ENCODE data around the gene IPPK. TPM values are rescaled to one million over a fixed set of nuclear protein-coding genes. Genes with fewer than 3 reads are reported as not detected.
"Not testable (repeated sequence)": the region's sequence is repeated elsewhere in the genome, so short reads cannot be mapped to it uniquely, and the experiment has no call there.

Gene IPPK
- polyA plus RNA-seq, 4 donors = 10.4 to 12.4 (median 10.9) TPM

DNA sequence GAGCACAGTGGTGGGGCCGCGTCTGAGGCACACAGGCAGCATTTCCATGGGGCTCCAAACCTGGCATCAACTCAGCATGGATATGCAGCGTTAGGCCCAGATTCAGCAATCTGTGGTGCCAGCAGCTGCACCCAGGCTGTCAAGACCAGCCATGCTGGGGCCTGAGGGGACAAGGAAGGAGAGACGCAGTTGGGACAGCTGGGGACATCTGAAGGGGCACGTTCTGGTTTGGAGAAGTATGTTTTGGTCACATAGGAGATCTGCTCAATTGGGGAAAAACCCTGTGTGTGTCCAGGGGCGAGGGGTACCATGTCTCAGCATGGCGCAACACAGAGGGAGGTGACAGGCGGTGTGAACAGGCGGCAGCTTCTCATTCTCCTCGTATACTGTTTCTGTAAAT is 67.5 kb downstream of the IPPK start:
- no peak for DNase-seq (ENCODE audit: low read depth in 4 of 4, low spot score in 2 of 4)

DNA sequence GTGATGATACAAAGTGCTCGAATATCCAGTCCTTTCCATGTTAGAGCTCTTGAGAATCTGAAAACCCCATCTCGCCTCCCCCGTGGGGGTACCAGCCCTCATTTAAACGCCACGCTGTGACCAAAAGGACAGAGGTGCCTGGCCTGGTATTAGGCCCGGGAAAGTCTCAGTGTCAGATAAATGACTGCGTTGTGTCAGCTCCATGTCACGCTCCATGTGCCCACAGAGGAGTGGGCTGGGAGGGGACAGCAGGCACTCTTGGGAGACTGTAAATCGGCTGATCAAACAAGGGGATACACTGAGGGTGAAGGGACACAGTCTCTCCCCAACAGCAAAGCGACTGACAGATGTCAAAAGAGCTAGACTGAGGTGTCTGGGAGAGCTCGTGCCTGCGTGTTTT is 68.5 kb downstream of the IPPK start:
- DNase-seq (ENCODE audit: low read depth in 4 of 4, low spot score in 2 of 4) = no peak

- DNase-seq (ENCODE audit: low read depth in 4 of 4, low spot score in 2 of 4) = no peak
These were observed 69.3 kb downstream of the IPPK start for GRCh38 chr9:92600462-92601261.

DNA sequence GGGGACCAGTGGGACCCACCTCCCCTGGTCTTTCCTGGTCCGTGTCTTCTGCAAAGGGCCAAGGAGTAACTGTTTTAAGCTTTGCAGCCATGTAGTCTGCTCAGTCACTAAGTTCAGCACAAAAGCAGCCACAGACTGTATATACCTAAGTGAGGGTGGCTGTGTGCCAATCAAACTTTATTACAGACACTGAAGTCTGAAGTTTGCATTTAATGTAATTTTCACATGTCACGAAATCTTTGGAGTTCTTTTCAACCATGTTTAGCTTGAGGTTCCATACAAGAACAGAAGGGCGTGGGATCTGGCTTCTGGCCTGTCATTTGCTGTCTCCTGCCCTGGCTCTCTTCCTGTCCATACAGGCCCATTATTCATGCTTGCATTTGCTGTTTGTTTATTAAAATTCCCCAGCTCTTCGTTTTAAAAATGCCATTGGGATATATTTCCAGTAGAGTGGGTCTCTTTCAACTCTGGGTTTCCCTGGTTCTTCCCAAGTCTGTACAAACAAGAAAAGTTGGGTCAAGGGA is 69.9 kb downstream of the IPPK start:
- no peak for DNase-seq (ENCODE audit: low read depth in 4 of 4, low spot score in 2 of 4)

DNA sequence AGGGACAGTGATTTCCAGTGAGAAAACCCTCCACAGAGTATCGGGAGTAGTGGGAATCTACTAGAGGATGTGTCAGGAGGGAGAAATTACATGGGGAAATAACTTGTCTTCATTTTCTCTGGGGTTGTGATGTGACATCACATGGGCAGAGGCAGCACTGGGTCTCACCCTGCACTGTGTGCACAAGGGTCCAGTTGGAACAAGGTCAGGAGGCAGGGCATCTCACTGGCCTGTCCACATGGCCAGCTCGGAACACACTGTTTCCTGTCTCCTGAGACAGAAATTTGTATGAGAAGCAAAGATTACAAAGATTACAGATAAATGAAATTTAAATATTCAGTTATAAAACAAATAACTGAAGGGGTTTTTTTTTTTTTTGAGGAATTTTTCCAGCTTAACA is 71.5 kb downstream of the IPPK start:
- no peak for DNase-seq (ENCODE audit: low read depth in 4 of 4, low spot score in 2 of 4)

DNA sequence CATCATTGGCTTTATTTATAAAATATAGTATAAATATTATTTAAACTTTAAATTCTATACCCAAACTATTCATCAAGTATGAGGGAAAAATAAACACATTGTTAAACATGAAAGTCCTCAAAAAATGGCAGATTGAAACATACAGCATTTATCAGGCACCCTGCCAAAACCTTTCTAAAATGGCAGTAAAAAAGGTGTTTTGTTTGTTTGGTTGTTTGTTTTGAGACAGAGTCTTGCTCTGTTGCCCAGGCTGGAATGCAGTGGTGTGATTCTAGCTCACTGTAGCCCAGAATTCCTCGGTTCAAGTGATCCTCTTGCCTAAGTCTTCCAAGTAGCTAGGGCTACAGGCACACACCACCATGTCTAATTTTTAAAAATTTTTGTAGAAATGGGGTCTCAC is 74.0 kb downstream of the IPPK start:
- no peak for DNase-seq (ENCODE audit: low read depth in 4 of 4, low spot score in 2 of 4)

- DNase-seq (ENCODE audit: low read depth in 4 of 4, low spot score in 2 of 4) = not testable (repeated sequence)
These were observed 74.9 kb downstream of the IPPK start for GRCh38 chr9:92595075-92595474.

DNA sequence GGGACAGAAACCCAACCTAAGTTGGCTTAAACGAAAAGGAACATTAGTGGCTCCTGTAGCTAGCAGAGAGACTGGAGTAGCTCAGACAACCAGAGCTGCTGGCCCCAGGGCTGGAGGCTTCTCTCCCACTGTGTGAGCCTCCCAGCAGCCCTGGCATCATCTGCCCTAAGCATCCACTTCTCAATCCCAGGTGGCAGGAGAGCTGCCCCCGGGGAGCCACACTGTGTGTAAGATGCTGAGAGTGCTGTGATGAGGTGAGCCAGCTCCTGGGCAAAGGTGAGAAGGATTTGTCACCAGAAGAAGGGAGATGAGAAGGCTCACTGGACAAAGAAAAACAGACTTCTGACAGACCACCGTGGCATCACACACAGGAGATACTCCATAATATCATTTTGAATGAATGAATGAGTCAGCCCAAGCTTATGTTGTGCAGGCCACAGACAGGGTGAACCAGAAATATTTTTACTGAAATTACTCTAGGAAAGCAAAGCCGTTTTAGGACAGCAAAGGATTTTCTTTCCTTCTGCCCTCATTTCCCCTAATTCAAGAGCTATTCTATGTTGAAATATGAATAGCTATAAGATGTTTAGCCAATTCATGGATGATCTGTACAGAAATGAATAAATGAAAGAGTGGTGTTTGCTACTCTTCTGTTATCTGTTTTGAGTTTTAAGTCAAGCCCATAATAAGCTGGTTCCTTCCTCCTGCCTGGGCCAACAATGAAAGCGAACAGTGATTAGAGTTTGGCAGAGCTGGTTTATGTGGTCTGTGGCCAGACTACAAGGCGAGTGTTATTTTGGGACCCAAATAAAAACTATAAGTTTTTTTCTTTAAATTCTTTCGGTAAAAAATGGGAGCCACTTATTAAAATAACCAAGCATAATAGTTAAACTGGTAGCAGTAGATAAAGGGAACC is 76.7 kb downstream of the IPPK start:
- no peak for DNase-seq (ENCODE audit: low read depth in 4 of 4, low spot score in 2 of 4)

GRCh38 chr9:92592537-92592936 is 77.4 kb downstream of the IPPK start:
- no peak for DNase-seq (ENCODE audit: low read depth in 4 of 4, low spot score in 2 of 4)

GRCh38 chr9:92590377-92590776 is 79.6 kb downstream of the IPPK start:
- DNase-seq (ENCODE audit: low read depth in 4 of 4, low spot score in 2 of 4) = no peak

DNA sequence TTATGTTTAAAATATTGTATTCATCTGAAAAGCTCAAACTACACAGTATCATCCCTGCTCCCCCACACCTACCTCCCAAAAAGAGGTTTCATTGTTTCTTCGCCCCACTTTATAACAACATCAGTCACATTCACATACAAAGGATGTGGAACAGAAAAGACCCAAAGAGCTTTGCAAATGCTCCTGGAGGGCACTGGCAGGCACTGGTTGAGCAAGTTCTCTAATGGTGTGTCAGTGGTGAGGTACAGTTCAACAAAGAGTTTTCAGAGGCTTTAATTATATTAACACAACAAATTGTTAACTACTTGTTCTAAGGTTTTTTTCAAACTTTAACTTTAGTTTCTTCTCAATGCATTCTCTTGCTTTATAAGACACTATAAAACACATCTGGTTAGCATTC is 80.0 kb downstream of the IPPK start:
- no peak for DNase-seq (ENCODE audit: low read depth in 4 of 4, low spot score in 2 of 4)

DNA sequence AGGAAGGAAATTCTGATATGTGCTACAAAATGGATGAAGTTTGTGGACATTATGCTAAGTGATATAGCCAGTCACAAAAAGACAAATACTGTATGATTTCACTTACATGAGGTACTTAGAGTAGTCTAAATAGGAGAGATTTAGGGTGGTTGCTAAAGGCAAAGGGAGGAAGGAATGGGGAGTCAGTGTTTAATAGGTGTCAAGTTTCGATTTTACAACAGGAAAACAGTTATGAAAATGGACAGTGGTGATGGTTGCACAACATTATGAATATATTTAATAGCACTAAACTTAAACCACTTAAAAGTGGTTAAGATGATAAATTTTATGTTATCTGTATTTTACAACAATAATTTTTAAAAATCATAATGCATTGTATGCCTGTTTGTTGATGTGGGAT is 93.8 kb downstream of the IPPK start:
- DNase-seq (ENCODE audit: low read depth in 4 of 4, low spot score in 2 of 4) = no peak

DNA sequence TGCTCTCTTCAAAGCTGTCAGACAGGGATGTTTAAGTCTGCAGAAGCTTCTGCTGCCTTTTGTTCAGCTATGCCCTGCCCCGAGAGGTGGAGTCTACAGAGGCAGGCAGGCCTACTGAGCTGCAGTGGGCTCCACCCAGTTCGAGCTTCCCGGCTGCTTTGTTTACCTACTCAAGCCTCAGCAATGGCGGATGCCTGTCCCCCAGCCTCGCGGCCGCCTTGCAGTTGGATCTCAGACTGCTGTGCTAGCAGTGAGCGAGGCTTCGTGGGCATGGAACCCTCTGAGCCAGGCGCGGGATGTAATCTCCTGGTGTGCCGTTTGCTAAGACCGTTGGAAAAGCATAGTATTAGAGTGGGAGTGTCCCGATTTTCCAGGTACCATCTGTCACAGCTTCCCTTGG is 96.3 kb downstream of the IPPK start:
- DNase-seq (ENCODE audit: low read depth in 4 of 4, low spot score in 2 of 4) = not testable (repeated sequence)

DNA sequence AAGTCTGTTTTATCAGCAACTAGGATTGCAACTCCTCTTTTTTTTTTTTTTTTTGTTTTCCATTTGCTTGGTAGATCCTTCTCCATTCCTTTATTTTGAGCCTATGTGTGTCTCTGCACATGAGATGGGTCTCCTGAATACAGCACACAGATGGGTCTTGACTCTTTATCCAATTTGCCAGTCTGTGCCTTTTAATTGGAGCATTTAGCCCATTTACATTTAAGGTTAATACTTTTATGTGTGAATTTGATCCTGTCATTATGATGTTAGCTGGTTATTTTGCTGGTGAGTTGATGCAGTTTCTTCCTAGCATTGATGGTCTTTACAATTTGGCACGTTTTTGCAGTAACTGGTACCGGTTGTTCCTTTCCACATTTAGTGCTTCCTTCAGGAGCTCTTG is 98.1 kb downstream of the IPPK start:
- DNase-seq (ENCODE audit: low read depth in 4 of 4, low spot score in 2 of 4) = not testable (repeated sequence)

GRCh38 chr9:92564982-92565381 is 104.9 kb downstream of the IPPK start:
- DNase-seq (ENCODE audit: low read depth in 4 of 4, low spot score in 2 of 4) = no peak

- DNase-seq (ENCODE audit: low read depth in 4 of 4, low spot score in 2 of 4) = no peak
These were observed 105.4 kb downstream of the IPPK start for GRCh38 chr9:92564504-92564903.

Other genes with a start within 250 kb of the IPPK start
- gene OMD, start 245.7 kb downstream of the IPPK start, polyA plus RNA-seq (ENCODE audit: insufficient read length in 4 of 4) = 1 to 10 TPM in 3 of 4 donors, under 1 TPM in 1; 0.76 to 3.7 (median 1.4) TPM
- 10 to 100 TPM in 3 of 4 donors, 1 to 10 TPM in 1; 8.5 to 21.1 (median 14.9) TPM for gene ASPN, start 187.6 kb downstream of the IPPK start, polyA plus RNA-seq (ENCODE audit: insufficient read length in 4 of 4)
- 10 to 100 TPM; 14.1 to 20.2 (median 17.1) TPM for gene ECM2, start 134.1 kb downstream of the IPPK start, polyA plus RNA-seq (ENCODE audit: insufficient read length in 4 of 4)
- 10 to 100 TPM; 28.8 to 34.3 (median 30.8) TPM for gene BICD2, start 94.7 kb upstream of the IPPK start, polyA plus RNA-seq (ENCODE audit: insufficient read length in 4 of 4)
- gene ZNF484, start 207.9 kb upstream of the IPPK start, polyA plus RNA-seq (ENCODE audit: insufficient read length in 4 of 4) = 10 to 100 TPM in 3 of 4 donors, 1 to 10 TPM in 1; 8.0 to 10.5 (median 10.1) TPM